Stimulated activated CD8-positive, alpha-beta memory T cell treated with anti-CD3 and anti-CD28 coated beads, Interleukin-15, amount 100 ng/mL, for 24 hours (primary cell): ENCODE results near the gene SNX9.

ENCODE experiments used
- DNase-seq: peaks from one replicate; pipeline ENCODE4 v3.0.0-alpha.2; 2020; ENCODE audit warnings: low read depth

Gene SNX9

GRCh38 chr6:157981132-157981394 is 158.0 kb downstream of the SNX9 start:
- DNase-seq: no peak

GRCh38 chr6:157981395-157982101 is 158.5 kb downstream of the SNX9 start, which contains the start of gene SYNJ2:
Gene SYNJ2, plus strand, starts transcription at chr6:157981863. Its CDS starts 99 bp downstream, at chr6:157981962.
- peak; percentile 52 for DNase-seq

- DNase-seq: no peak
These were observed 159.1 kb downstream of the SNX9 start for GRCh38 chr6:157982102-157982562.

GRCh38 chr6:157982563-157983405 is 159.7 kb downstream of the SNX9 start:
- DNase-seq: no peak

GRCh38 chr6:157983406-157984119 is 160.5 kb downstream of the SNX9 start:
- no peak for DNase-seq

GRCh38 chr6:157984128-157984527 is 161.1 kb downstream of the SNX9 start:
- DNase-seq: no peak

- DNase-seq: no peak
These were observed 161.7 kb downstream of the SNX9 start for GRCh38 chr6:157984686-157985225.

GRCh38 chr6:157985378-157986155 is 162.5 kb downstream of the SNX9 start:
- no peak for DNase-seq

GRCh38 chr6:157987788-157988699 is 165.0 kb downstream of the SNX9 start:
- DNase-seq: no peak

- DNase-seq: no peak
These were observed 165.6 kb downstream of the SNX9 start for GRCh38 chr6:157988700-157989063.

- DNase-seq: no peak
These were observed 166.7 kb downstream of the SNX9 start for GRCh38 chr6:157989541-157990289.

- DNase-seq: no peak
These were observed 167.4 kb downstream of the SNX9 start for GRCh38 chr6:157990321-157991066.

- no peak for DNase-seq
These were observed 168.0 kb downstream of the SNX9 start for GRCh38 chr6:157991067-157991432.

- DNase-seq: no peak
These were observed 170.0 kb downstream of the SNX9 start for GRCh38 chr6:157993076-157993475.

GRCh38 chr6:157994125-157994795 is 171.2 kb downstream of the SNX9 start:
- DNase-seq: no peak
